HCT116 (cell line): Measurements from ENCODE around the gene ERC1. TPM values are rescaled to one million over a fixed set of nuclear protein-coding genes. Genes with fewer than 3 reads are reported as not detected.

Source experiments
- ATAC-seq: fragments of 200-7000 bp; cut with Tn5 transposase; 2 replicates; pipeline ENCODE4 v1.9.1; 2020; ENCODE audit warnings: mild to moderate bottlenecking, moderate library complexity
- BruUV-seq: library from RNA; stranded (reverse); fragments of 400-500 nt; replicated peaks from 2 replicates; lab custom pipeline; 2021; lab: Mats Ljungman, UMichigan
- CTCF ChIA-PET: fragments of 300-600 bp; sonication (Branson Sonifier 250); formaldehyde crosslinking; loops from one replicate; lab custom pipeline; 2021; ENCODE audit warnings: antibody characterized with exemption; lab: Charles Lee
- POLR2A ChIA-PET: fragments of 300-600, 350-600 bp; sonication (Branson Sonifier 250); formaldehyde crosslinking; loops from one replicate; lab custom pipeline; 2021; ENCODE audit warnings: antibody characterized with exemption; lab: Charles Lee
- RAD21 ChIA-PET, 2 experiments: fragments of 300-600 bp; sonication (Branson Sonifier 250); formaldehyde crosslinking; loops; one replicate each; lab custom pipeline; 2023; ENCODE audit warnings: low total read pairs in 2 of 2; ENCODE audit not compliant: uncharacterized antibody in 2 of 2, unreplicated experiment in 2 of 2, low non-redundant PET in 1 of 2; lab: Charles Lee
- DNase-seq: peaks from one replicate; pipeline ENCODE4 v3.0.0-alpha.2; 2010; ENCODE audit warnings: low read depth, low spot score
- H2AFZ ChIP-seq: fragments of 200-600 bp; shearing (Covaris generic), sonication (generic); 2 replicates; pipeline ENCODE4 v1.6.1; 2017; ENCODE audit warnings: low read depth, mixed run types, mixed read lengths, antibody characterized with exemption, low read length; ENCODE audit not compliant: poor library complexity, severe bottlenecking
- H3K27ac ChIP-seq: 2 replicates; pipeline ENCODE4 v1.5.1; 2012; ENCODE audit warnings: low read depth, low read length
- H3K27me3 ChIP-seq: fragments of 200-600 bp; sonication (generic); 2 replicates; pipeline ENCODE4 v1.6.1; 2016; ENCODE audit warnings: mixed run types, low read length, mixed read lengths; ENCODE audit not compliant: insufficient read depth
- H3K36me3 ChIP-seq, 2 experiments: fragments of 200-500 bp in 1 of 2; fragments of 200-600 bp in 1 of 2; sonication (Bioruptor generic) in 1 of 2; sonication (generic) in 1 of 2; 2 replicates each; pipeline versions ENCODE4 v1.5.1 to v1.6.1; 2014 to 2016; ENCODE audit warnings: low read length in 2 of 2, inconsistent platforms in 1 of 2, mixed read lengths in 1 of 2, mixed run types in 1 of 2; ENCODE audit not compliant: insufficient read depth in 2 of 2, control insufficient read depth in 1 of 2
- H3K4me1 ChIP-seq, 2 experiments: fragments of 200-600 bp in 1 of 2; sonication (generic) in 1 of 2; 2 replicates each; pipeline versions ENCODE4 v1.5.1 to v1.6.1; 2012 to 2017; ENCODE audit warnings: low read length in 2 of 2, inconsistent platforms in 1 of 2, mild to moderate bottlenecking in 1 of 2, mixed read lengths in 1 of 2, mixed run types in 1 of 2, moderate library complexity in 1 of 2; ENCODE audit not compliant: insufficient read depth in 2 of 2, control insufficient read depth in 1 of 2
- H3K4me2 ChIP-seq: fragments of 200-600 bp; sonication (generic); 2 replicates; pipeline ENCODE4 v1.6.1; 2017; ENCODE audit warnings: mixed run types, low read length, mixed read lengths
- H3K4me3 ChIP-seq, 2 experiments: fragments of 200-600 bp in 1 of 2; sonication (generic) in 1 of 2; replicated peaks in 1 of 2; 2 replicates each; pipeline ENCODE4 v1.5.1; 2011 to 2016; ENCODE audit warnings: low read length in 2 of 2, control low read depth in 1 of 2, low read depth in 1 of 2, mild to moderate bottlenecking in 1 of 2, mixed read lengths in 1 of 2, mixed run types in 1 of 2
- H3K79me2 ChIP-seq: fragments of 200-600 bp; sonication (generic); 2 replicates; pipeline ENCODE4 v1.6.1; 2017; ENCODE audit warnings: mild to moderate bottlenecking, mixed run types, low read length, moderate library complexity, mixed read lengths; ENCODE audit not compliant: insufficient read depth
- H3K9ac ChIP-seq: fragments of 200-600 bp; sonication (generic); 2 replicates; pipeline ENCODE4 v1.6.1; 2016; ENCODE audit warnings: low read length, mixed read lengths
- H3K9me2 ChIP-seq: fragments of 200-600 bp; sonication (generic), shearing (Covaris generic); 2 replicates; pipeline ENCODE4 v1.6.1; 2017; ENCODE audit warnings: mixed run types, mild to moderate bottlenecking, moderate library complexity; ENCODE audit not compliant: insufficient read depth
- H3K9me3 ChIP-seq, 2 experiments: fragments of 200-500 bp in 1 of 2; fragments of 200-600 bp in 1 of 2; sonication (Bioruptor generic) in 1 of 2; sonication (generic) in 1 of 2; 2 replicates each; pipeline ENCODE4 v1.6.1; 2014 to 2017; ENCODE audit warnings: low read length in 2 of 2, mixed read lengths in 2 of 2, inconsistent platforms in 1 of 2, low read depth in 1 of 2, mild to moderate bottlenecking in 1 of 2, mixed run types in 1 of 2, moderate library complexity in 1 of 2; ENCODE audit not compliant: control insufficient read depth in 1 of 2, insufficient read depth in 1 of 2
- H4K20me1 ChIP-seq: fragments of 200-600 bp; sonication (generic), shearing (Covaris generic); 2 replicates; pipeline ENCODE4 v1.6.1; 2017; ENCODE audit warnings: mixed run types, mild to moderate bottlenecking, moderate library complexity; ENCODE audit not compliant: insufficient read depth
- CBX3 ChIP-seq: IDR thresholded peaks from 2 replicates; pipeline ENCODE4 v1.6.1; 2012; ENCODE audit warnings: low read depth
- CTCF ChIP-seq, 3 experiments: fragments of 200-600 bp in 1 of 3; sonication (generic) in 1 of 3; IDR thresholded peaks in 2 of 3; conservative IDR thresholded peaks in 1 of 3; 2 replicates each; pipeline ENCODE4 v1.5.1; 2012 to 2017; ENCODE audit warnings: low read depth in 2 of 3, low read length in 2 of 3, antibody characterized with exemption in 1 of 3, borderline replicate concordance in 1 of 3, control low read depth in 1 of 3, mild to moderate bottlenecking in 1 of 3, mixed read lengths in 1 of 3, mixed run types in 1 of 3, moderate library complexity in 1 of 3; ENCODE audit not compliant: insufficient read depth in 1 of 3
- EZH2 ChIP-seq: fragments of 200-600 bp; sonication (generic); IDR thresholded peaks from 2 replicates; pipeline ENCODE4 v1.6.1; 2017; ENCODE audit warnings: antibody characterized with exemption, mixed run types
- MAX ChIP-seq: IDR thresholded peaks from 2 replicates; pipeline ENCODE4 v1.6.1; 2012
- POLR2A ChIP-seq: IDR thresholded peaks from 2 replicates; pipeline ENCODE4 v1.7.0; 2011; ENCODE audit warnings: borderline replicate concordance; ENCODE audit not compliant: insufficient read depth, insufficient read length; ENCODE audit errors: extremely low read depth
- SIN3A ChIP-seq: IDR thresholded peaks from 2 replicates; pipeline ENCODE4 v1.6.1; 2012; ENCODE audit warnings: low read depth
- SP1 ChIP-seq: IDR thresholded peaks from 2 replicates; pipeline ENCODE4 v1.6.1; 2012; ENCODE audit warnings: low read depth
- TCF7L2 ChIP-seq: IDR thresholded peaks from 2 replicates; pipeline ENCODE4 v1.7.0; 2011; ENCODE audit warnings: borderline replicate concordance, inconsistent platforms; ENCODE audit not compliant: insufficient read depth, insufficient read length; ENCODE audit errors: extremely low read depth
- ZNF274 ChIP-seq: fragments of 200-500 bp; sonication (Bioruptor generic); IDR thresholded peaks from 2 replicates; pipeline ENCODE4 v1.6.1; 2014; ENCODE audit warnings: mild to moderate bottlenecking, low read depth, low read length, inconsistent platforms
- intact Hi-C: fragments of 100-400 bp; cut with micrococcal nuclease; formaldehyde crosslinking; loops from 2 replicates; pipeline ENCODE4 v1.10.0; 2022
- total RNA-seq: library from RNA; stranded (reverse); gene quantifications from one replicate; pipeline ENCODE4 v1.2.1, GENCODE V29; 2021; ENCODE audit not compliant: unreplicated experiment
- TF ChIP-seq, protein P1 (sequence below): IDR thresholded peaks from 2 replicates; pipeline ENCODE4 v1.6.1; 2011; ENCODE audit warnings: mild to moderate bottlenecking, low read length, moderate library complexity; ENCODE audit not compliant: insufficient replicate concordance; ENCODE audit errors: extremely low read depth
- TF ChIP-seq, protein P2 (sequence below): IDR thresholded peaks from 2 replicates; pipeline ENCODE4 v1.6.1; 2012; ENCODE audit warnings: low read depth

The ERC1 gene
- total RNA-seq, 1 experiment from 2014 or later = 41.9 TPM

- TF ChIP-seq, protein P1, sequence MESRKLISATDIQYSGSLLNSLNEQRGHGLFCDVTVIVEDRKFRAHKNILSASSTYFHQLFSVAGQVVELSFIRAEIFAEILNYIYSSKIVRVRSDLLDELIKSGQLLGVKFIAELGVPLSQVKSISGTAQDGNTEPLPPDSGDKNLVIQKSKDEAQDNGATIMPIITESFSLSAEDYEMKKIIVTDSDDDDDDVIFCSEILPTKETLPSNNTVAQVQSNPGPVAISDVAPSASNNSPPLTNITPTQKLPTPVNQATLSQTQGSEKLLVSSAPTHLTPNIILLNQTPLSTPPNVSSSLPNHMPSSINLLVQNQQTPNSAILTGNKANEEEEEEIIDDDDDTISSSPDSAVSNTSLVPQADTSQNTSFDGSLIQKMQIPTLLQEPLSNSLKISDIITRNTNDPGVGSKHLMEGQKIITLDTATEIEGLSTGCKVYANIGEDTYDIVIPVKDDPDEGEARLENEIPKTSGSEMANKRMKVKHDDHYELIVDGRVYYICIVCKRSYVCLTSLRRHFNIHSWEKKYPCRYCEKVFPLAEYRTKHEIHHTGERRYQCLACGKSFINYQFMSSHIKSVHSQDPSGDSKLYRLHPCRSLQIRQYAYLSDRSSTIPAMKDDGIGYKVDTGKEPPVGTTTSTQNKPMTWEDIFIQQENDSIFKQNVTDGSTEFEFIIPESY = no peak
- TF ChIP-seq POLR2A = no peak
- TF ChIP-seq ZNF274 = no peak
Observed at GRCh38 chr12:1256285-1256684, 265.3 kb downstream of the ERC1 start (continued).

GRCh38 chr12:1256991-1257390 lies 266.0 kb downstream of the ERC1 start:
- Histone ChIP-seq H3K27me3 (no peaks in the 10 kb centered on the region), H3K9me2 (no peaks in the 10 kb centered on the region; the same call in 1 of the 2 replicates), H3K27ac (no peak overlapping the region), H2AFZ (no peak overlapping the region), H3K4me2 (no peak overlapping the region), H3K4me3 (no peak overlapping the region)
- no peak for ATAC-seq
- RAD21 ChIA-PET = interaction anchor here in 1 of 2 experiments (0.7 kb wide), 1 partner anchor 76 kb away, joined by 3 read pairs; no protein-coding TSS in a partner anchor
- CTCF ChIA-PET = interaction anchor here (0.9 kb wide), 1 partner anchor 139 kb away, joined by 3 read pairs; no protein-coding TSS in a partner anchor
- TF ChIP-seq TCF7L2 = no peak
- no peak for TF ChIP-seq CBX3
- TF ChIP-seq MAX = no peak
- TF ChIP-seq, protein P2, sequence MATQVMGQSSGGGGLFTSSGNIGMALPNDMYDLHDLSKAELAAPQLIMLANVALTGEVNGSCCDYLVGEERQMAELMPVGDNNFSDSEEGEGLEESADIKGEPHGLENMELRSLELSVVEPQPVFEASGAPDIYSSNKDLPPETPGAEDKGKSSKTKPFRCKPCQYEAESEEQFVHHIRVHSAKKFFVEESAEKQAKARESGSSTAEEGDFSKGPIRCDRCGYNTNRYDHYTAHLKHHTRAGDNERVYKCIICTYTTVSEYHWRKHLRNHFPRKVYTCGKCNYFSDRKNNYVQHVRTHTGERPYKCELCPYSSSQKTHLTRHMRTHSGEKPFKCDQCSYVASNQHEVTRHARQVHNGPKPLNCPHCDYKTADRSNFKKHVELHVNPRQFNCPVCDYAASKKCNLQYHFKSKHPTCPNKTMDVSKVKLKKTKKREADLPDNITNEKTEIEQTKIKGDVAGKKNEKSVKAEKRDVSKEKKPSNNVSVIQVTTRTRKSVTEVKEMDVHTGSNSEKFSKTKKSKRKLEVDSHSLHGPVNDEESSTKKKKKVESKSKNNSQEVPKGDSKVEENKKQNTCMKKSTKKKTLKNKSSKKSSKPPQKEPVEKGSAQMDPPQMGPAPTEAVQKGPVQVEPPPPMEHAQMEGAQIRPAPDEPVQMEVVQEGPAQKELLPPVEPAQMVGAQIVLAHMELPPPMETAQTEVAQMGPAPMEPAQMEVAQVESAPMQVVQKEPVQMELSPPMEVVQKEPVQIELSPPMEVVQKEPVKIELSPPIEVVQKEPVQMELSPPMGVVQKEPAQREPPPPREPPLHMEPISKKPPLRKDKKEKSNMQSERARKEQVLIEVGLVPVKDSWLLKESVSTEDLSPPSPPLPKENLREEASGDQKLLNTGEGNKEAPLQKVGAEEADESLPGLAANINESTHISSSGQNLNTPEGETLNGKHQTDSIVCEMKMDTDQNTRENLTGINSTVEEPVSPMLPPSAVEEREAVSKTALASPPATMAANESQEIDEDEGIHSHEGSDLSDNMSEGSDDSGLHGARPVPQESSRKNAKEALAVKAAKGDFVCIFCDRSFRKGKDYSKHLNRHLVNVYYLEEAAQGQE = no peak
- no peak for TF ChIP-seq SP1
- TF ChIP-seq CTCF (IDR thresholded peaks at IDR 0.05 in 2 of 3, conservative IDR thresholded peaks at IDR 0.05 in 1 of 3; ENCODE audit: borderline replicate concordance in 1 of 3, insufficient read depth in 1 of 3, low read depth in 2 of 3, low read length in 2 of 3) = no peak
- TF ChIP-seq SIN3A = no peak
- no peak for TF ChIP-seq EZH2
- TF ChIP-seq, all 23 proteins: peak for 0
- intact Hi-C loops = no loop called here
- DNase-seq = no peak
- H3K9ac ChIP-seq = no peak overlapping the region
- H3K79me2 ChIP-seq = no peaks in the 10 kb centered on the region
- BruUV-seq = no TSS peak
- POLR2A ChIA-PET = no interaction called here
- H4K20me1 ChIP-seq = no peaks in the 10 kb centered on the region
- H3K36me3 ChIP-seq = no peaks in the 10 kb centered on the region
- H3K4me1 ChIP-seq = no peaks in the 10 kb centered on the region
- no peaks in the 10 kb centered on the region for H3K9me3 ChIP-seq
